GM19397 (cell line): ENCODE results near the gene CLIC5.
"Not testable (repeated sequence)": the region's sequence is repeated elsewhere in the genome, so short reads cannot be mapped to it uniquely, and the experiment has no call there.

Experiments
- ATAC-seq: cut with Tn5 transposase; IDR thresholded peaks from one replicate; pipeline ENCODE4 v1.9.1; 2021; ENCODE audit warnings: mild to moderate bottlenecking, moderate library complexity; ENCODE audit not compliant: unreplicated experiment

Gene CLIC5

DNA sequence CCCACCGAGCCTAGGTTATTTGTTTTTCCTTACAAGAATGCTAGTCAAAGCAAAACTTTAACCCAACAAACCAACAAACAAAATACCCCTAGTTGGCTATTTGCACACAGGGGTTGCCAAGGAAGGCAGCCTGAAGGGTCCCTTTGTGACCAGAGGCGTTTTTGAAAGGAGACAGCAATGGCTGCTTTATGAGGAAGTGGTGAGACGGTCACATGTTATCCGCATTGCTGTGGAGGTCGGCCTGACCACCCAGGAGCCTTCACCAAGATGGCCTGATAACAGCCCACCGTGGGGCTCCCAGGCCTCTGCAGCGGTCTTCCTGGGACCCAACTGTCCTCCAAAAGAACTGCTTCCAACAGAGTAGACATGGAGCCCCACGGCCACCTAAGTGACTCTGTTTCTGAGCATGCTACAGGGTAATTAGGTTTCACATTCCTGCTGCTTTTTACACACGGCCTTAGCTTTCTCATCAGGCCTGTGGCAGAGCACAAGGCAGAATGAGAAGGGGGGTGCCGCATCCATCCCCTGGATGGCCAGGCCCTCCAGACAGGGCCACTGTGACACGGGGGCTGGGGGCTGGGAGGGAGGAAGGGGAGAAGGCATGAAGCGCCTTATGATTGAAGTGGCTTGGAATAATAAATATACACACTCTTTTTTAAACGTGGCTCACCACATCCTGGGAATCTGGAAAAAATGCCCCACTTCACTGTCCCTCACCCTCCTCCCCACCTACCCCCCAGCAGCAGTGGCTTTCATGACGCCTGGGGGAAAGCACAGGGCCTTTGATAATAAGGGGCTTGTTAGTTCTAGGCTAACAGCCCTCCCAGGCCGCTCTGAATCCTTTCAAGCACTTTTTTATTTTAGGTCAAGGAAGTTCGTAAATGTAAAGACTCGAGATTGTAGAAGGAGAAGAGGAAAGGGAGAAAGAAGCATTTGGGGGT is 86.0 kb downstream of the CLIC5 start:
- ATAC-seq: no peak

DNA sequence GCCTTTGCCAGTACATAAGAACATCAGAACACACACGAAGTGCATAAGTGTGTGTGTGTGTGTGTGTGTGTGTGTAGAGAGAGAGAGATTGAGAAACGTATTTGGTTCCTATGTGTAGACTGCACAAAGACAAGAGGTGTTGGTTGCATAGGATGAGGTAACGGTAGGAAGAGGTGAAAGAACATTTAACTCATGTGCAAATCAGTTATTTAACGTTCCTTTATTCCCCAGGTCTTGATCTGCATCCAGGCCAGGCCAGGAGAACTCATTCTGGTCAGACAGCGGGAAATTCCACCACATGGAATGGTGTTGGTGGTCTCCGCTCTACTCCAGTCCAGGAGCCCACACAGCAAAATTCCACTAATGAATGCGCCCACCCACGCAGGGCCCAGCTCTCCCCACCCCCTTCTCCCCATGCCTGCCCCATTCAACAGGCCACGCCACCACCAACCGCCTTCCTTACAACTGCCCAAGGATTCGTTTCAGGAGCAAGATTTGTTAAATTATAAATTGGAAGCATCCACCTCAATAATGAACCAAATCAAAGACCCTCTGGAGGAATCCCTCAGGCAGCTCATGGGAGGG is 86.8 kb downstream of the CLIC5 start:
- no peak for ATAC-seq

GRCh38 chr6:45927421-45928320 is 88.0 kb downstream of the CLIC5 start:
- no peak for ATAC-seq

DNA sequence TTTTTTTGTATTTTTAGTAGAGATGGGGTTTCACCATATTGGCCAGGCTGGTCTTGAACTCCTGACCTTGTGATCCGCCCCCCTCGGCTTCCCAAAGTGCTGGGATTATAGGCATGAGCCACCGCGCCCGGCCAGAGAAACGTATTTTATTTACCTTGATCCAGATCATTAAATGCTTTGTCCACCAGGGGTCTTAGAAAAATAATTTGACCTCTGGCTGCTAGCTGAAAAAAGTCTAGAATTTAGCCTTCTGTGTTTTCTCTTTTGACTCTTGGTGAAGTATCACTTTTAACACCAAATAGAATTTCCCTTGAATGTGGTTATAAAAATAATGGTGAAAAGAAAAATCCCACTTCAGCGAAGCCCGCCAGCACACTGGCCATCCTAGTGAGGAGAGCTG is 89.2 kb downstream of the CLIC5 start:
- not testable (repeated sequence) for ATAC-seq

DNA sequence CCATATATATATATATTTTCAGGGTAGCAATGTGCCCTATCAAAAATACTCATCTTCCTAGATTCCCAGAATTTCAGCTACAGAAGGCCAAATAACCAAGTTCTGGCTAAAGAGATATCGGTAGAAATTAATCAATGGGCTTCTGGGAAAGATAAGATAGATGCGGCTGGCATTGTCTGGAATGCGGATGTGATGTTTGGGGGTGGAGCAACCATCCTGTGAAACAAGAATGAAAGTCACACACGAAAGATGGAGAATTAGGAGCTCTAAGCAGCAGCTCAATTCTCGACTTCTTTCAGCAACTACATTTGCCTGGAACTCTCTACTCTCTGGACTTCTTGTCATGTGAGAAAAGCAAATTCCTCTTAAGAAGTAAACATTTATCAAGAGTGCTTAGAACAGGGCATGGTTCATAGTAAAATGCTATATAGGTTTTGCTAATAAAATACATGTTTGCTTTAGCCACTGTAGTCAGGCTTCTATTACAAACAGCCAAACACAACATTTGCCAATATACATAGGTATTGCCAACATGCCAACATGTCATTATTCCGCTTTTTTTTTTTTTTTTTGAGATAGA is 90.8 kb downstream of the CLIC5 start:
- ATAC-seq: no peak

DNA sequence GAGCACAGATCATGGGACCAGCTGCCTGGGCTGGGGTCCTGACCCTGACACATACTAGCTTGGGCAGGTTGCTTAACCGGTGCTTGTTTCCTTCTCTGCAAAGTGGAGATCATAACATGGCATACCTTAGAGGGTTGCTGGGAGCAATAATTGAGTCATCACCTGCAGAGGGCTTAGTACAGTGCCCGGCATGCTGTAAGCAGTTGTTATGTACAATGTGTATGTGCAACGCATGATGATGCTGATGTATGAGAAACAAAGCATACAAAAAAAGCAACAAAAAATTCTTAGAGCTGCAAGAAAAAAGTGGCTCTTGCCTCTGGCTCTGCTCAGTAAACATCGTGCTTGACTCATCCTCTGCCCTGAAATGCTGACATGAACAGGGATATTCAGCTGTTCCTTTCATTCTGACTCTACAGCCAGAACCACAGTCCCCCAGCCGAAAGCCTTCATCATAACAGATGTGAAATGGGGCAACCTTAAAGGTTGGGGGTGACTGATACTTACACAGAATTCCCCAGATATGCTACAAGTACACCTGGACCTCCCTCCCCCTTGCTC is 91.7 kb downstream of the CLIC5 start:
- ATAC-seq: no peak

GRCh38 chr6:45922728-45923351 is 92.8 kb downstream of the CLIC5 start:
- ATAC-seq: no peak

DNA sequence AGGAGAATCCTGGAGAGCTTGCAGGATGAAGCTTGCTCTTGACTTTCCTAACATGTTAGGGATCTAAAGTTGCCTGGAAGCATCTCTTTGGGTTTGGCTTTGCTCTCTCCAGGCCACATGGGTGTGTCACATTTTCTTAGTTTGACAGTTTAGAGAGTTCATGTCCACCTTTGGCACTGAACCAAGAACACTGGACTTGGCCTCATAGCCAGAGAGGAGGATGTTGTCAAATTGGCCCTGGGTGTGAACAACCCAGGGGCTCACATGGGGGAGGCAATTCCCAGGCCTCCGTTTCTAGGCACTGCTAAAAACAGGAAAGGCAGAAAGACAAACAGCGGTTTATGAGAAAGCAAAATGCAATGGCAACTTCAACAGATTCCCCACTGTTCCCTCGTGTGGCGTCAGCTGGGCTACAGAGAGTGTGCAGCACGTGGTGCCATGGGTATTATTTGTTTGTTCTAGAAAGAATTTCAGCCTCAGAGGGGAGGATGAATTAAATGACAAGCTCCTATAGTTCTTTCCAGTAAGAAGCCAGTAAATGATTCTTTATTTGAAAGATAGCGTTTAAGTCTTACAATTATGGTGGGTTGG is 93.9 kb downstream of the CLIC5 start:
- ATAC-seq: no peak

- peak; percentile 42 for ATAC-seq
These were observed 94.7 kb downstream of the CLIC5 start for GRCh38 chr6:45920819-45921511.

DNA sequence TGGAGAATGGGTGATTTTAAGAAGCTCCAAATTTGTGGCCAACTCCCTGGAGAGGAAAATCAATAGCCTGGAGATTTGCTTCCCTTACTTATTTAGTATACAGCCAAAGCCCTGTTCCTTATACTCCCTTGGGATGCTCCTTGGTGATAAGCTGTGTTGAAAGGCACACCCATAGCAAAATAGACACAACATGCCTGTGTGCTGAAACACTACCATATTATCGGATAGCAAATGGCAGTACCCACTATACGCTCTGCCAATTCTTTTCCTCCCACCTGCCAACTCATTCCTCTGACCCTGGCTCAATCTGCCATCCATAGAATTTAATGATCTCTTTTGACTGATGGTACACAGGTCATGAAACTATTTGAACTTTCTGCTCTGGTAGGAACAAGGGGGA is 98.2 kb downstream of the CLIC5 start:
- ATAC-seq: no peak

GRCh38 chr6:45916692-45917091 is 99.0 kb downstream of the CLIC5 start:
- no peak for ATAC-seq

DNA sequence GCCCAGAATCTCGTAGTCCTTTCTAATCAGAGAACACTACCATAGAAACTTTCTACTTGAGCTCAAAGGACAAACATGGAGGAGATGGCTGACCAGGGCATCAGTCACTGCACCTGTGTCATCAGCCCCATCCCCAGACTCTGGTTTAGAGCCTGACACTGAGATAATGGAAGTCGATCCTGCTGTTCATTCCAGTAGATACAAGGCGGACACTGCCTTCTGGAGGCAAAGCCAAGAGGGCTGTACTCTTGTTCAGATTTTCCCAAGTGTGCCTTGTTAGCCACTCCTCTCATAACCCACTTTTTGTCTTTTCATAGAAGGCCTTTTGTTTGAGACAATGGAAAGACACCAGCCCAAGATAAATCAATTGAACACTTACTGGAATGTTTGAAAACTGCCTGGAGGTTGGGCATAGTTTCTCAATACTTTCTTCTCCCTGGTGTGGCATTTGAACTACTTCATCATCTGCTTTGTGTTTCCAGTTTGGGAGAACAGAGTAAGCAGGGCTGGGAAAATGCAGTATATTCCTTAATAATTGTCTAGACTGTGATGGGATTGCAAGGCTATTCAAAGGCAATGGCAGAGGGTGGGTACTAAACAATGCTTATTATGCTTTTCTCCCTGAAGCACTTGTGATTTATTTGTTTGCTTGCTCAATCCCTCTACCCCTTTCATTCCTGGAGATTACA is 99.7 kb downstream of the CLIC5 start:
- no peak for ATAC-seq

DNA sequence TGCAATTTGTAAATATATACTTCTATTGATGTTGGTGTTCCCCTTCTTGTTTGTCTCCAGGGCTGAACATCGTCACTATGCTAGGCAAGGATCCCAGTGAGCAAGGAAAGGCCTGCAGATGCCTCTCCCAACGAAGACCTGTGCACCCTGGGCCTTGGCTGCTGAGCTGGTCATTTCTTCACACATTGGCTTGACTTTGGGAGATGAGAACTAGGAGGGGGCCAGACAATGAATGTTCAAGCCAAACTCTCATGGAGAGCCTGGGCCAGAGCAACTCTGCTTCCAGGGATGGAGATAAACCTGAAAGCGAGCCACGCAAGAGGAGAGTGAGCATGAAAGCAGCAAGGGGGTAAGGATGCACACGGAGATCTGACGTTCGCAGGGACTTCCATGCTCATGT is 104.0 kb downstream of the CLIC5 start:
- no peak for ATAC-seq

- no peak for ATAC-seq
These were observed 111.7 kb downstream of the CLIC5 start for GRCh38 chr6:45903959-45904358.

DNA sequence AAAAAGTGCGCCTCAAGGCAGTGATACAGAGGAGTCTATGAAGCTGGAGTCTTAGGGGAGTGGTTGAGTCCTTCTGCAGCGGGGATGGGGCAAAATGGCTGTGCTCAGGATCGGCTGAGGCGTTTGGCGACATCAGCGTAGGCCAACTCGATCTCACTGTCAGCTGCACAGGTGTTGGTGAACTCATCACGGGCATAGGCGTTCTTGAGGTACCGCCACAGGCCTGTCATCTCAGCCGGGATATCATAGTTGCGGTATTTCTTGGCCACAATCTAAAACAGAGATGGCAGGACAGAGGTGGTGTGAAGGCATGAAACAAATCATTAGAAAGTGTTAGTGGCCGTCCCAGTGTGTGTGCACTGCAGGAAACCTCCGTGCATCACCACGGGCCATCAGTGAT is 112.7 kb downstream of the CLIC5 start:
- no peak for ATAC-seq

DNA sequence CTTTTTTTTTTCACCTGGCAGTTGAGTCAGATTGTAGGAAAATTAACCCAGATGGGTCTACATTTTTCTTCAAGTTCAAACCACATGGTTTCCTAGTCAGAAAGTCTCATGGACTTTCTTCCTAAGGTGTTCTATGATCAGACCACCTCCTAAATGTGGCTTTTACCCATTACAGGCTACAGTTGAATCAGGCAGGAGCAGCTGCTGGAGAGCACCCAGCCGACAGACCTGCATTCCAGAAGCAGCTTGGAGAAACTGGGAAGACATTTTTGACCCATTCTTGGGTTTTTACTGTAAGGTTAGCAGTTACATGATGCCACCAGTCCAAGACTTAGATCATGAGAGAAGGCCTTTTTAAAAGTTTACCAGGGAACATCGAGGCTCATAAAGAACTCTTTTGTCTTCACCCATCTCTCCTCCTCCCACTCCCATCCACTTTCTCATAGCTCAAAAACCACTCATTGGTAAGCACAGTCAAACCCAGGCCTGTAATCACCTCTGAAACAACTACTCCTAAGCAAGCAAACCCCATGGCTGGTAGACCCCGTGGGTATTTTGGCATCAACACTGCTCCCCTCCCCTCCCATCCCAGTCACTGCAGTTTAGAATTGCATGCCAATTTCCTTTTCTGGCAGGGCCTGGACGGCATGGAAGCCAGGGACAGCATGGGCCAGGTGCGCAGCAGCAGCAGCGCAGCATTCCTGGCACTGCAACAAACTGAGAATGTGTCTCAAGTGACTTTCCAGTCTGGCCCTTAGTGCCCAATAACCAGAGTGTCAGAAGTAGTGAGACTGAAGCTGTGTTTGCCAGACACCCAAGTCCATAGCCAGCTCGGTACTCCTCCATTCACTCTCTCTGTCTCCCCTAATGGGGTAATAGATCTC is 113.7 kb downstream of the CLIC5 start:
- ATAC-seq: no peak

DNA sequence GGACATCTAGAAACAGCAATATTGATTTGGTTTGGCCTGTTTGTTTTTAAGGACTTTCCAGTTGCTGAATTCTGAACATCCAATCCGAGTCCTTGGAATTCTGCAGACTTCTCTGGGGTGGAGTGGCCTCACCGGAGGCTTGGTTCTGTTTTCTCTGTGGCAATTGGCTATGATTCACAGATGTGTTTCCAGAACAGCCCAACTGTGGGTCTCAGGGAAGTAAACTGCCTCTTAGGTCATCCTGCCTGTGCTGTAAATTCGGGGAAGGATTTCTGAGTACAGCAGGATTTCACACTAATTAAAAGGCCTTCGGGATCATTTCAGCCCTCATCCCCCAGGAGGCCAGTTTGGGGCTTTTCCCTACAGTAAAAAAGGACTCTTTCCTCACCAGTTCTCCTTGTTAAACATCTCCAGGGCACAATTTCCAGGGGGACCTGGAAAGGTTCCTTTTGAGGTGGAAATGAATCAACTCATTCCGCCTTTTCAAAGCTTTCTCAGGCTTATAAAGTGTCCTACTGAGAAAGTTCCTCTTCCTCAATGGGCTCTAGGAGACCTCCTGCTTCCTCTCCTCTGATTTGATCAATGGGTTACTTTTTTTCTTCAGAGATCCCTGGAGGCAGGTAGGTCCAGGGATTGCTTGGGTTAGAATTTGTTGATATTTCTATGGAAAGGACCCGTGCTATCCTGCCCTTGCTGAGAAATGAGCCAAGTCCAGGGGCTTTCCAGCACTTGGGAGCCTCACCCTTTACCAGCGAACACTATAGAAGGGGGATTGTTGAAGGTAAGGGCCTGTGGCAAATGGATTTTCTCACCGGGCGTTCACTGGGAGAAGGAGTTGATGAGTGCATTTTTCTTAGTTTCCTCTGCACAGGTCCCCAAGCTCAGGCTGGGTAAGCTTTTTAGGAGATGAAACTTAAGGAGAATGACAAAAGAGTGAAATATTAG is 114.6 kb downstream of the CLIC5 start:
- no peak for ATAC-seq
